Glutamatergic neuron (in vitro differentiated cells): ENCODE measurements around the gene C9orf40. TPM values are rescaled to one million over a fixed set of nuclear protein-coding genes. Genes with fewer than 3 reads are reported as not detected.

Source experiments
- DNase-seq: peaks from one replicate; pipeline ENCODE4 v3.0.0; 2022
- H3K27ac Mint-ChIP-seq: one replicate; pipeline ENCODE4 v1.8.0; 2020; ENCODE audit warnings: mild to moderate bottlenecking, mixed read lengths, inconsistent platforms; ENCODE audit not compliant: unreplicated experiment
- H3K27me3 Mint-ChIP-seq: one replicate; pipeline ENCODE4 v1.8.0; 2020; ENCODE audit warnings: mild to moderate bottlenecking, moderate library complexity, mixed read lengths, inconsistent platforms; ENCODE audit not compliant: unreplicated experiment
- H3K36me3 Mint-ChIP-seq: one replicate; pipeline ENCODE4 v1.8.0; 2020; ENCODE audit warnings: mild to moderate bottlenecking, mixed read lengths, inconsistent platforms; ENCODE audit not compliant: unreplicated experiment
- H3K4me1 Mint-ChIP-seq: one replicate; pipeline ENCODE4 v1.8.0; 2020; ENCODE audit warnings: mild to moderate bottlenecking, low read depth, mixed read lengths, inconsistent platforms; ENCODE audit not compliant: unreplicated experiment
- H3K4me3 Mint-ChIP-seq: one replicate; pipeline ENCODE4 v1.8.0; 2020; ENCODE audit warnings: mild to moderate bottlenecking, mixed read lengths, inconsistent platforms; ENCODE audit not compliant: unreplicated experiment
- H3K9me3 Mint-ChIP-seq: one replicate; pipeline ENCODE4 v1.8.0; 2020; ENCODE audit warnings: mild to moderate bottlenecking, moderate library complexity, mixed read lengths, inconsistent platforms; ENCODE audit not compliant: unreplicated experiment
- CTCF ChIP-seq: fragments of 200-600 bp; sonication (generic); IDR thresholded peaks from one replicate; pipeline ENCODE4 v1.5.0; 2021; ENCODE audit not compliant: partially characterized antibody, unreplicated experiment
- total RNA-seq: library from RNA; stranded (reverse); fragmentation: NEBNext Ultra II Directional; extraction: Animal tissue kit (Norgen Biotek cat#: 25700); gene quantifications from one replicate; pipeline ENCODE4 v1.2.1, GENCODE V29; 2021; ENCODE audit not compliant: unreplicated experiment

Gene C9orf40
- total RNA-seq, 1 donor from 2014 or later = 10.4 TPM

- no peaks in the 10 kb centered on the region for H3K36me3 Mint-ChIP-seq
- DNase-seq = no peak
- H3K4me3 Mint-ChIP-seq = no peak overlapping the region
- no peaks in the 10 kb centered on the region for H3K9me3 Mint-ChIP-seq
- H3K27me3 Mint-ChIP-seq = no peaks in the 10 kb centered on the region
- H3K4me1 Mint-ChIP-seq = no peaks in the 10 kb centered on the region
- H3K27ac Mint-ChIP-seq = no peak overlapping the region
- no peak for TF ChIP-seq CTCF
Measured at GRCh38 chr9:74983709-74984108, 31.0 kb upstream of the C9orf40 start.

GRCh38 chr9:74979844-74980243, 27.1 kb upstream of the C9orf40 start:
- Mint-ChIP-seq H3K9me3 (no peaks in the 10 kb centered on the region), H3K4me3 (no peak overlapping the region), H3K27ac (no peak overlapping the region), H3K27me3 (no peaks in the 10 kb centered on the region), H3K36me3 (peaks cover 1% of the 10 kb centered on the region), H3K4me1 (no peaks in the 10 kb centered on the region)
- DNase-seq = no peak
- no peak for TF ChIP-seq CTCF

- H3K27me3 Mint-ChIP-seq = no peaks in the 10 kb centered on the region
- no peak for TF ChIP-seq CTCF
- peaks cover 2% of the 10 kb centered on the region for H3K9me3 Mint-ChIP-seq
- DNase-seq = no peak
- H3K27ac Mint-ChIP-seq = no peak overlapping the region
- peaks cover 6% of the 10 kb centered on the region for H3K36me3 Mint-ChIP-seq
- no peak overlapping the region for H3K4me3 Mint-ChIP-seq
- no peaks in the 10 kb centered on the region for H3K4me1 Mint-ChIP-seq
Measured at GRCh38 chr9:74977287-74977686, 24.6 kb upstream of the C9orf40 start.

GRCh38 chr9:74975538-74975937, 22.8 kb upstream of the C9orf40 start:
- H3K9me3 Mint-ChIP-seq = peaks cover 2% of the 10 kb centered on the region
- peaks cover 6% of the 10 kb centered on the region for H3K36me3 Mint-ChIP-seq
- DNase-seq = no peak
- H3K4me3 Mint-ChIP-seq = no peak overlapping the region
- no peak overlapping the region for H3K27ac Mint-ChIP-seq
- no peak for TF ChIP-seq CTCF
- H3K27me3 Mint-ChIP-seq = no peaks in the 10 kb centered on the region
- no peaks in the 10 kb centered on the region for H3K4me1 Mint-ChIP-seq

- H3K27me3 Mint-ChIP-seq = no peaks in the 10 kb centered on the region
- no peak overlapping the region for H3K4me3 Mint-ChIP-seq
- H3K27ac Mint-ChIP-seq = no peak overlapping the region
- peaks cover 6% of the 10 kb centered on the region for H3K36me3 Mint-ChIP-seq
- no peaks in the 10 kb centered on the region for H3K4me1 Mint-ChIP-seq
- no peak for DNase-seq
- peaks cover 2% of the 10 kb centered on the region for H3K9me3 Mint-ChIP-seq
- TF ChIP-seq CTCF = no peak
Measured at GRCh38 chr9:74974558-74974957, 21.8 kb upstream of the C9orf40 start.
